ENCODE measurements around the gene PCARE. TPM values are rescaled to one million over a fixed set of nuclear protein-coding genes. Genes with fewer than 3 reads are reported as not detected.

Gene PCARE
- total RNA-seq, 1 experiment from 2014 or later, result not detected

GRCh38 chr2:29063646-29064345, 10.5 kb downstream of the PCARE start:
- peak; percentile 37 for DNase-seq (ENCODE audit: low read depth)

GRCh38 chr2:29063056-29063455, 11.3 kb downstream of the PCARE start:
- no peak for DNase-seq (ENCODE audit: low read depth)

- DNase-seq (ENCODE audit: low read depth), result no peak
Observed at GRCh38 chr2:29062371-29062770, 12.0 kb downstream of the PCARE start.

DNA sequence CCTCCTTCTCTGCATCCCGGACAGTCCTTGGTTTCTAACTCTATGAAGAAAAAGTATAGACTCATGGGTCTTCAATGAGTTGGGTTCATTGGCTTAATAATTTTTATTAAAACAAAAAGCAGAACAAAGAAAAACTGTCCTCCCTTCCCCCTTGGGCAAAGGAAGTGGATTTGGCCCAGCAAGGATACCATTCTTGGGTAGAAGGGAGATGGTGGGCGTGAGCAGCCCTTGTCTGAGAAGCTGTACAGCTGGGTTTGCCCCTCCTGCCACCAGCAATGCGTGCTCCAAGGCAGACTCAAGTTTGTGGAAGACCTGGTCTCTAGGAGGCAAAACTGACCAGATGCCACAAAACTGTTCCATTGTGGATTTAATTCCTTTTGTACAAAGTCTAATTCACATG, 12.7 kb downstream of the PCARE start:
- no peak for DNase-seq (ENCODE audit: low read depth)

GRCh38 chr2:29061176-29061575, 13.1 kb downstream of the PCARE start:
- no peak for DNase-seq (ENCODE audit: low read depth)

- no peak for DNase-seq (ENCODE audit: low read depth)
Observed at GRCh38 chr2:29060441-29060840, 13.9 kb downstream of the PCARE start.

DNA sequence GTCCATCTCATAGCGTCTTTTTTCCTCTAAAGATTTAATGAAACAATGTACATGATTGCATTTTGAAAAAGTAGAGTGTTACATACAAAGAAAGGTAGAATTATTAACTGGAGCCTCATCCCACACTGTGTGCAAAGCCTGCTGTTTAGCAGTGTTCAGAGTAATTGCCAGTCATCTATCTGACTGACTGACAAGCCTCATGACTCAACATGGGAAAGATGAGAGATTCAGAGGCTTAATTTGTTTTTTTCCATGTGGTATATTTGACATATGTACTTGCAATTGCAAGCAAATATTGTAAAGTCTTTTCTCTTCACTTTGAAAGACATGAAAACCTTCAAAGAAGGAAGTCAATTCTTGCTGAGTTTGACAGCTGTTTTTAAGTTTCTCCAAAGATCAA, 14.7 kb downstream of the PCARE start:
- DNase-seq (ENCODE audit: low read depth), result no peak

GRCh38 chr2:29057006-29057405, 17.3 kb downstream of the PCARE start:
- DNase-seq (ENCODE audit: low read depth), result no peak

- DNase-seq (ENCODE audit: low read depth), result no peak
Observed at GRCh38 chr2:29056452-29056851, 17.9 kb downstream of the PCARE start.

DNA sequence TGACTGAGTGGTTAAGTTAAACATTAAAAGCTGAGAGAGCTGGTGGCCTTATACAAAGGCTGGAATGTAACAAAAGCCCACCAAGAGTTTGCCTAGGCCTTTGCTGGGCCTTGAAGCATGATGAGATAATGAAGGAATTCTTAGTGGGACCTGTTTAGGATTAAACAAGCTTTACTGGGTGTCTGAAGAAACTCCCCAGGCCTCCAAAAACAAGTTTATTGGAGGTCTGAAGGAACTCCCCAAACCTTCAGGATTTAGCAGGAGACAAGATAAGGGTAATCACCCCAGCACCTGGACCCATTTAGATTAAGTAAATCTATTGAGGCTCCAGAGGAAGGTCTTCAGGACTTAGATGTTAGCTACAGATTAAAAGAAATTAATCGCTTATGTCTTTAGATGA, 18.7 kb downstream of the PCARE start:
- DNase-seq (ENCODE audit: low read depth), result no peak

DNA sequence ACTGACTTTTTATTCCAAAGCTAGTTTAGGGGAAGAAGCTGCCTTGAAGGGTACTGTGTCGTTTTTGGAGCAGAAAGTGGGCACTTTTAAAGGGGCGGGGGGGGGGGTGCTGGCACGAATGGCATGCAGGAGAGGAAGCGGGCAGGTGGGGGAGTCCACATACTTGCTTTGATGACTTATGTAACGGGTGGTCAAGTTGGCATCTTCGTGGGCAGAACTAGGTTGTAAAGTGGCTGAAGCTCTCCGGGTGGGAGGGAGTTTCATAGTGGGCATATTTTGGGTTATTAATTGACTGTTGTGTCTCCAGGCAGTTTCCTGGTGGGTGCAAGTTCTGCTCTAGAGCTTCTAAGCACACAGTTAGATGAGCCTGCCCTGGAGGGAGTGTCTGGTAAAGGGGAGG, 19.9 kb downstream of the PCARE start:
- DNase-seq (ENCODE audit: low read depth), result no peak

GRCh38 chr2:29053670-29054400, 20.5 kb downstream of the PCARE start:
- DNase-seq (ENCODE audit: low read depth), result no peak

DNA sequence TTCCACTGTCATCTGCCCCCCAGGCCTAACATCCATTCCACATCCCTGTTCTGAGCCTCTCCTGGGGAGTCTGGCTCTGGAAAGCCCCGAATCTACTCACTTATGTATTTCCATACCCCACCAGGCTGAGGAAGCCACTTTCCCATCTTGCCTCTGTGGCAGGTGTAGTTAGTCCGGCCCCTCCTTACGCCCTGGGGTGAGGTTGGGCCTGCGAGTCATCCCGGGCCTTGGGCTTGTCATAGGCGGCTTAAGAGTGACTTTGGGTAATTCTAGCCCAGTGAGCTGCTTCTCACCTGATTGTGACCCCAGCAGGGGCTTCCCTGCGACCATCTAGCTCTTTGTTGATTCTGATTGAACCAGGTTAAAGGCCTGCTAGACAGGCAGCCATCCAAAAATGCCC, 21.1 kb downstream of the PCARE start:
- no peak for DNase-seq (ENCODE audit: low read depth)

DNA sequence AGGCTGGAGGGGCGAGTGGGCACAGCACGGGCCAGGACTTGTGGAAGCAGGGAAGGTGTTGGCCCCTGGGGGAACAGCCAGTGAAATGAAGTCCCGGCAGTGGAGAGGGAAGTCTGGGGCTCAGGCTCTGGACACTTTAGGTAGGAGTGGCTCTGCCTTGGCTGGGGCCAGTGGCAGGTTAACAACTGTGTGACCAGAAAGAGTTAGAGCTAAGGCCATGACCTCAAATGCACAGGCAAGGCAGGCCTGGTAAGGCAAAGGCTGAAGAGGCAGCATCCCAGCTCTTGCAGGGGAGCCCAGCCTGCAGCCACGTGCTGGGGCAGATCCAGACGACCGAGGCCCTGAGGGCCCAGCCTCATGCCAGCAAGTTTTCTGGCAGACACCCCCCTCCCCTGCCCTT, 21.5 kb downstream of the PCARE start:
- no peak for DNase-seq (ENCODE audit: low read depth)

DNA sequence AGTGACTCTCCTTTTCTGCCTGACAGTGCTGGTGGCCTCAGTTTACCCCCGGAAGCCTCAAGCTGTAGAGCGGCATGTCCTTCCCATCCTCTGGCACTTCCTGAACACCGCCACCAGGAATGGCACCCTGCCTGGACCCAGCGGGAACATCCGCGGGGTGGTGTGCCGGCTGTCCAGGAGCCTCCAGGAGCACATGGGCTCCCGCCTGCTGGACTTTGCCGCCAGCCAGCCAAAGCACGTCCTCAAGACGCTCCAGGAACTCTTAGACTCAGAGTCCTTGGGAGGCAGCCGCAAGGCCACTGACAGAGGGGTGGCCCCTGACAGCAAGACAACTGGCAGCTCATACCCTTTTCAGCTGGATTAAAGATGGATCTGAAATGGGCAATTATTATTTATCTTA, 22.6 kb downstream of the PCARE start:
- no peak for DNase-seq (ENCODE audit: low read depth)

DNA sequence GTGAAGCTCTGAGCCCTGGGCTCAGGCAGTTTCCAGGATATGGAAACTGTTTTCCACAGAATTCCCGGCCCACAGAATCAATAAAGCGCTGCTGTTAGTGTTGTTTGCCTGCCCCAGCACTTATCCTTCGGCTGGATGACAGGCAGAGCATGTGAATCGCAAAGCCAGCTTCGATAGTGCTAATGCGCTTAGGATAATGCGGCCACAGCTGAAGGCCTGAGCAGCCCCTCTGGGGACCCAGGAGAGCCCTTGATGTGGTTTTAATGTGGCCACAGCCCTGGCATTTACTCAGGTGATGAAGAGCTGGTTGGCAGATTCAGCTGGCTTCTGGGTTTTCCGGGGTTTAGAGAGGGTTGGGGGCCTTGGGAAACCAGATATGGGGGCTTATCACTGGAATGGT, 23.7 kb downstream of the PCARE start:
- no peak for DNase-seq (ENCODE audit: low read depth)

DNA sequence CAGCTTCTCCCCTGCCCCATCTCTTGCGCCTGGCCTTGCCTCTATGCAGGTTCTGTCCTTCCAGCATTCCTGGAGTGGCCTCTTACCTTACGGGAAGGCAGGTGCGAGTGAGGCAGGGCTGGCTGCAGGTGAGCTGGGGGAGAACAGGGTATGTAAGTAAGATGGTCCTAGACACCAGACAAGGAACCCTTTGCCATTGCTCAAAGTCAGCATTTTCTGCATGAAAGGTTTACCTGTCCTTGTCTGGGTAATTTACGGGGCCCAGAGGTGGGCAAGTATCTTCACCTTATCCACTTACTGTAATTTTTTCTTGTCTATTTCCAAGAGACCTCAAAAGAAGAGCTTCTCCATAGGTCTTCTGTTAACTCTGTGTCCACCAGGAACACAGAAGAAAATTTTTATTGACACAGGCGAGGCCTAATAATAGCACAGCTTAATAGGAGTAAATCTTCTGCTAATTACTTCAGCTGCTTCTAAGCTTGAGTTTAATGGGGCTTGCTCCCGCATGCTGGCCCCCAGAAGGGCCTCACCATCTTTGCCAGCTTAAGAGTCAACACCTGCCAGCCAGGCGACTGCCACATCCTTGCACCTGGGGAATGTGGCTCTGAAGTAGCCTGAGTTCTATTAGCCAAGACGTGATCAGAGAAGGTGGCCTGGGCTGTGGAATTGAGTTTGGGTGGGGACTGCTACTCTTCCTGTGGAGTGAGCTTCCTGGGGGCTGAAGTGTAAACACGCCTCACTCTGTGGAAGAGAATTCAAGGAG, 27.1 kb downstream of the PCARE start:
- DNase-seq (ENCODE audit: low read depth), result no peak

DNA sequence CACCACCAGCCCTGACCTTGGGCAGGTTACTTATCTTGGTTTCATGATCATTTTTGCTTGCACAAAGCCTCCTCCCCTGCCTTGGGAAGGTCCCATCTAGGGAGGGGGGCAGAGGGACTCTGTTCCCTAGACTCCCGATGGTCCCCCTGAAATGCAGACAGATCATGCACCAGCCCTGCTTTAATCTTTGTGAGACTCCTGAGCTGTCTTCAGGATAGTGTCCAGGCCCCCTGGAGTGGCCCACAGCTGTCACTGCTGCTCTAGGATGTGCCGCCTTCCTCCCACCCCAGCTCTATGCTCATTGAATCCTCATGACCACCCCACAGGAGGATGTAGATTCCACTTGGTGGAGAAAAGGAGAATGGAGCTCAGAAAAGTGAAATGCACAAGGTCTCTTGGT, 28.0 kb downstream of the PCARE start:
- no peak for DNase-seq (ENCODE audit: low read depth)

DNA sequence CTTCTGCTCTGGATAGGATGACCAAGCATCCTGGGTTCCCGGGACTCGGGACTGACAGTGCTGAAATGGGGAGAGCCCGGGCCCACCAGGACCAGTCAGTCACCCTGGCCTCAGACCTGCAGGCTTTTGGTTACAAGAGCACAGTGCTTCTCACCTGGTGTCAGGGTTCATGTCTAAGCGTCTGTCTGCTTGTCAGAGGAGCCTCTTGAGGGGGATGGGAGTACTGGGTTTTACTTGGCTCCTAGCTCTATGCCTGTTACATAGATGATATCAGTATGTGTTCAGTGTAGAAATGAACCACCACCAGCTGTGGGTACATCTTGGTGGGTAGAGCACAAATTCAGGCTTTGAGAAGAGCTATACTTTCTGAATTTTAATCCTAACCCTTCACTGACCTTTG, 29.9 kb downstream of the PCARE start:
- DNase-seq (ENCODE audit: low read depth), result no peak

GRCh38 chr2:29042561-29043075, 31.7 kb downstream of the PCARE start:
- peak; percentile 29 for DNase-seq (ENCODE audit: low read depth)

DNA sequence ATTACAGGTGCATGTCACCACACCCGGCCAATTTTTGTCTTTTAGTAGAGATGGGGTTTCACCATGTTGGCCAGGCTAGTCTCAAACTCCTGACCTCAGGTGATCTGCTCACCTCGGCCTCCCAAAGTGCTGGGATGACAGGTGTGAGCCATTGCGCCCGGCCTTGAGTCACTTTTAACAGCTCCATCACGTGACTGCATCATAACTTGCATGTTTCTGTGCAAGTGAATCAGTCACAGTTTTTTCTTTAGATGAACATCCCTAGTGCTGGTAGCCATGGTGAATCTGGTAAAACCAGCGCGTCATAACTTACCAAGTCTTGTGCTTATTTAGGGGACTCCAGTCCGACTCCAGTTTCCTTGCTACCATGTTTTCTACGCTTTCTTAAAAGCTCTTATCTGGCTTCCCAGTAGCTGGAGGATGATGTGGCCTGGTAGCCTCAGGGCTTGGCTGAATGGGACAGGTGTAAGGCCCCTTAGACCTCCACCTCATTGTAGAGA, 33.1 kb downstream of the PCARE start:
- DNase-seq (ENCODE audit: low read depth), result no peak

- no peak for DNase-seq (ENCODE audit: low read depth)
Observed at GRCh38 chr2:29040552-29040951, 33.8 kb downstream of the PCARE start.
